Measurements from ENCODE around the gene TLK1. TPM values are rescaled to one million over a fixed set of nuclear protein-coding genes. Genes with fewer than 3 reads are reported as not detected.

Gene TLK1
- total and polyA plus RNA-seq, 9 of the 15 experiments (the other 6 are each of a cell fraction or from before 2014, with no cell fraction given) = 20.2 to 101 (median 40.5) TPM

DNA sequence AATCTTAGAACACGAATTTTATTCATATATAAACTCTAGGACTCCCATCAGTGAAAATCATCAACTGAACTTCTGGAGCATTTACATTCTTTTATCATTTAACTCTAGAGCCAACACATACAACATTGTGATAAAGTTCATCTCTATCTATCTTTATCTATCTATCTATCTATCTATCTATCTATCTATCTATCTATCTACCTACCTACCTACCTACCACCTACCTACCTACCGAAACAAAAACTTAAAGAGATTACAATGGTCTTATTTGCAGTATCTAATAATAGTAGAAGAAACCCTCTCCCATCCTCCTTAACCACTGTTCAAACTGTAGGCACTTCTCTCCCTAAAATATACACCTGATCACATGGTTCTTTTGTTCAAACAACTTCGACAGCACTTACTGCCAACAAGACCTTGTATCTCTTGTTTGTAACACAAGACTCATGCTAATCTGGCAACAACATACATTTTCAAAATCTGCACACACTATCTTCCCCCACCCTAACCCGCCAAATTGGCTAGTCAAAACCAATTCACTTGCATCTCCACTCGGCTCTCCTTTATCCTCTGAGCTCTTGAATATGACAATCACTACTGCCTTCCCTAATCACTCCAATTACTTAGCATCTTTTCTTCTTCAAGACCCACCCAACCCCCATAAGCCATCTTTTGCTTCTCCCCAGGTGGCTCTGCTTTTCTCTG is 162.6 kb downstream of the TLK1 start (continued):
- TF ChIP-seq POLR2B (IDR thresholded peaks at IDR 0.05; ENCODE audit: low read depth, partially characterized antibody) (peak; percentile 22), GATA2 (CRISPR knock-in tag; IDR thresholded peaks at IDR 0.05) (0 out of 2 replicates have a peak, but pooled peaks have one; percentile 10), SOX6 (IDR thresholded peaks at IDR 0.05) (peak; percentile 42; the same call in 1 of the 2 replicates), U2AF1 (optimal IDR thresholded peaks at IDR 0.05; ENCODE audit: low read depth, low read length) (no peak), CTBP1 (IDR thresholded peaks at IDR 0.05; ENCODE audit: borderline replicate concordance) (peak; percentile 14; the same call in 1 of the 2 replicates), ARID1B (IDR thresholded peaks at IDR 0.05) (peak; percentile 24; the same call in 1 of the 2 replicates), ZEB2 (IDR thresholded peaks at IDR 0.05) (peak; percentile 76; the same call in 1 of the 2 replicates), RCOR1 (IDR thresholded peaks at IDR 0.05; ENCODE audit: borderline replicate concordance in 1 of 2, low read depth in 2 of 2, low read length in 2 of 2) (peak in 1 of 2 experiments; percentile 21; a peak in 1 of 4 replicates)
- TF ChIP-seq, protein P1, sequence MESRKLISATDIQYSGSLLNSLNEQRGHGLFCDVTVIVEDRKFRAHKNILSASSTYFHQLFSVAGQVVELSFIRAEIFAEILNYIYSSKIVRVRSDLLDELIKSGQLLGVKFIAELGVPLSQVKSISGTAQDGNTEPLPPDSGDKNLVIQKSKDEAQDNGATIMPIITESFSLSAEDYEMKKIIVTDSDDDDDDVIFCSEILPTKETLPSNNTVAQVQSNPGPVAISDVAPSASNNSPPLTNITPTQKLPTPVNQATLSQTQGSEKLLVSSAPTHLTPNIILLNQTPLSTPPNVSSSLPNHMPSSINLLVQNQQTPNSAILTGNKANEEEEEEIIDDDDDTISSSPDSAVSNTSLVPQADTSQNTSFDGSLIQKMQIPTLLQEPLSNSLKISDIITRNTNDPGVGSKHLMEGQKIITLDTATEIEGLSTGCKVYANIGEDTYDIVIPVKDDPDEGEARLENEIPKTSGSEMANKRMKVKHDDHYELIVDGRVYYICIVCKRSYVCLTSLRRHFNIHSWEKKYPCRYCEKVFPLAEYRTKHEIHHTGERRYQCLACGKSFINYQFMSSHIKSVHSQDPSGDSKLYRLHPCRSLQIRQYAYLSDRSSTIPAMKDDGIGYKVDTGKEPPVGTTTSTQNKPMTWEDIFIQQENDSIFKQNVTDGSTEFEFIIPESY (CRISPR knock-in tag; IDR thresholded peaks at IDR 0.05) = peak; percentile 56; the same call in 1 of the 2 replicates

Data from K562 (cell line).